Measurements from ENCODE around the gene ZNF791.

The ZNF791 gene

DNA sequence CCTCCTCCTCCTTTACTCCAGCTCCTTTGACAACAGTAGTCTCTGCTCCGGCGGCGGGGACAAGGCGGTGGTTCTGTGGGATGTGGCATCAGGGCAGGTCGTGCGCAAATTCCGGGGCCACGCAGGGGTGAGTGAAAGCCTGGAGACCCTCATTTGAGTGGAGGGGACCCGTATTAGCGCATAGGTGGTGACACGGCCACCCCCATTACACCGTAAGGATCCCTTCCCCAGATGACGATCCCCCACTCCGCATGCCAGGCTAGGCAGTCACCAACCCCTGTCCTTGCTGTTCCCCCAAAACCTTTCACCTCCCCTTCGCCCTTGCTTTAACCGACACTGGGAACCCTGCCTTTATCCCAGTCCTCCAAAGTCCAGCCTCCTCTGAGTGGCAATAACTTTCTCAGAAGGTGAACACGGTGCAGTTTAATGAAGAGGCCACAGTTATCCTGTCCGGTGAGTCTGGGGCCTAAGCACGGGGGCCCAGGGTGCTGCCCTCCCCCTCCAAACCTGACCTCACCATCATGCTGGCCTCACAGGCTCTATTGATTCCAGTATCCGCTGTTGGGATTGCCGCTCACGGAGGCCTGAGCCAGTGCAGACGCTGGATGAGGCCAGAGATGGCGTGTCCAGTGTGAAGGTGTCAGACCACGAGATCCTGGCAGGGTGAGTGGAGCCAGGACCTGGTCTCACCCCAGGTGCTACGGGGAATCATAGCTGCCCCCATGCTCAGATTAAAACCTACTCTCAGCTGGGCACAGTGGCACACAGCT, 59.6 kb downstream of the ZNF791 start:
- TF ChIP-seq YY1 (IDR thresholded peaks at IDR 0.05; ENCODE audit: low read depth) (no peak), CREB1 (IDR thresholded peaks at IDR 0.05; ENCODE audit: low read depth) (no peak)

DNA sequence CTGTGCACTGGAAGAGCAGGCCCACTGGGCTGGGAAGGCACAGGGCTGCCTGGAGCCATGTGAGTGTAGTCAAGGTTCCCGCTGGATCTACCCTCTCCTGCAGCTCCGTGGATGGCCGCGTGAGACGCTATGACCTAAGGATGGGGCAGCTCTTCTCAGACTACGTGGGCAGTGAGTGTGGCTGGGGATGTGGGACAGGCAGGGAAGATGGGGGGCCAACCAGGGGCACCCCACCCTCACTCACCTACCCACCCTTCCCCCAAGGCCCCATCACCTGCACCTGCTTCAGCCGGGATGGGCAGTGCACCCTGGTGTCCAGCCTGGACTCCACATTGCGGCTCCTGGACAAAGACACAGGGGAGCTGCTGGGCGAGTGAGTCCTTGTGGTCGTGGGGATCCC, 62.0 kb downstream of the ZNF791 start:
- TF ChIP-seq CREB1 (IDR thresholded peaks at IDR 0.05; ENCODE audit: low read depth) (no peak), YY1 (IDR thresholded peaks at IDR 0.05; ENCODE audit: low read depth) (no peak), NFIC (IDR thresholded peaks at IDR 0.05) (no peak), ZBTB7A (IDR thresholded peaks at IDR 0.05; ENCODE audit: low read depth) (no peak), TAF1 (IDR thresholded peaks at IDR 0.05; ENCODE audit: low read depth) (no peak), CEBPB (IDR thresholded peaks at IDR 0.05) (no peak), EGR1 (IDR thresholded peaks at IDR 0.05) (no peak), TCF12 (IDR thresholded peaks at IDR 0.05; ENCODE audit: low read depth) (no peak), FOXM1 (IDR thresholded peaks at IDR 0.05; ENCODE audit: borderline replicate concordance, low read depth) (no peak), EP300 (IDR thresholded peaks at IDR 0.05; ENCODE audit: borderline replicate concordance) (no peak)
- TF ChIP-seq, protein P1, sequence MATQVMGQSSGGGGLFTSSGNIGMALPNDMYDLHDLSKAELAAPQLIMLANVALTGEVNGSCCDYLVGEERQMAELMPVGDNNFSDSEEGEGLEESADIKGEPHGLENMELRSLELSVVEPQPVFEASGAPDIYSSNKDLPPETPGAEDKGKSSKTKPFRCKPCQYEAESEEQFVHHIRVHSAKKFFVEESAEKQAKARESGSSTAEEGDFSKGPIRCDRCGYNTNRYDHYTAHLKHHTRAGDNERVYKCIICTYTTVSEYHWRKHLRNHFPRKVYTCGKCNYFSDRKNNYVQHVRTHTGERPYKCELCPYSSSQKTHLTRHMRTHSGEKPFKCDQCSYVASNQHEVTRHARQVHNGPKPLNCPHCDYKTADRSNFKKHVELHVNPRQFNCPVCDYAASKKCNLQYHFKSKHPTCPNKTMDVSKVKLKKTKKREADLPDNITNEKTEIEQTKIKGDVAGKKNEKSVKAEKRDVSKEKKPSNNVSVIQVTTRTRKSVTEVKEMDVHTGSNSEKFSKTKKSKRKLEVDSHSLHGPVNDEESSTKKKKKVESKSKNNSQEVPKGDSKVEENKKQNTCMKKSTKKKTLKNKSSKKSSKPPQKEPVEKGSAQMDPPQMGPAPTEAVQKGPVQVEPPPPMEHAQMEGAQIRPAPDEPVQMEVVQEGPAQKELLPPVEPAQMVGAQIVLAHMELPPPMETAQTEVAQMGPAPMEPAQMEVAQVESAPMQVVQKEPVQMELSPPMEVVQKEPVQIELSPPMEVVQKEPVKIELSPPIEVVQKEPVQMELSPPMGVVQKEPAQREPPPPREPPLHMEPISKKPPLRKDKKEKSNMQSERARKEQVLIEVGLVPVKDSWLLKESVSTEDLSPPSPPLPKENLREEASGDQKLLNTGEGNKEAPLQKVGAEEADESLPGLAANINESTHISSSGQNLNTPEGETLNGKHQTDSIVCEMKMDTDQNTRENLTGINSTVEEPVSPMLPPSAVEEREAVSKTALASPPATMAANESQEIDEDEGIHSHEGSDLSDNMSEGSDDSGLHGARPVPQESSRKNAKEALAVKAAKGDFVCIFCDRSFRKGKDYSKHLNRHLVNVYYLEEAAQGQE (IDR thresholded peaks at IDR 0.05; ENCODE audit: low read depth): no peak
- TF ChIP-seq, protein P2, sequence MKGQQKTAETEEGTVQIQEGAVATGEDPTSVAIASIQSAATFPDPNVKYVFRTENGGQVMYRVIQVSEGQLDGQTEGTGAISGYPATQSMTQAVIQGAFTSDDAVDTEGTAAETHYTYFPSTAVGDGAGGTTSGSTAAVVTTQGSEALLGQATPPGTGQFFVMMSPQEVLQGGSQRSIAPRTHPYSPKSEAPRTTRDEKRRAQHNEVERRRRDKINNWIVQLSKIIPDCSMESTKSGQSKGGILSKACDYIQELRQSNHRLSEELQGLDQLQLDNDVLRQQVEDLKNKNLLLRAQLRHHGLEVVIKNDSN (IDR thresholded peaks at IDR 0.05): no peak
- TF ChIP-seq, protein P3, sequence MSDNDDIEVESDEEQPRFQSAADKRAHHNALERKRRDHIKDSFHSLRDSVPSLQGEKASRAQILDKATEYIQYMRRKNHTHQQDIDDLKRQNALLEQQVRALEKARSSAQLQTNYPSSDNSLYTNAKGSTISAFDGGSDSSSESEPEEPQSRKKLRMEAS (IDR thresholded peaks at IDR 0.05): no peak

DNA sequence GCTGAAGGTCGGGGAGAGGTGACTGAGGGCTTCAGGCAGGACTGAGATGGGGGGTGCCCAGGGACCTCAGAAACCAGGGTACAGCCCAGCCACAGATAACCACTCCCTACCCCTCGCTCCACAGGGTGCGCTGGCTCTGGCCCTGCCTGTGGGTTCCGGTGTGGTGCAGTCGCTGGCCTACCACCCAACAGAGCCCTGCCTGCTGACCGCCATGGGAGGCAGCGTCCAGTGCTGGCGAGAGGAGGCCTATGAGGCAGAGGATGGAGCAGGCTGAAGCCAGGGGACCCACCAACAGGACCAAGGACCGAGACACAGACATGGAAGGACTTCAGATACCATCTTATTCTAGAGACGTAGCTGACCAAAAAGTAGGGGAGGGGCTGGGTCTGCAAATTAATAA, 64.7 kb downstream of the ZNF791 start:
- TF ChIP-seq TAF1 (IDR thresholded peaks at IDR 0.05; ENCODE audit: low read depth): no peak
- TF ChIP-seq, protein P1 (IDR thresholded peaks at IDR 0.05; ENCODE audit: low read depth): no peak
- no peak for TF ChIP-seq TEAD4 (IDR thresholded peaks at IDR 0.05)
- no peak for TF ChIP-seq EGR1 (IDR thresholded peaks at IDR 0.05)
- no peak for TF ChIP-seq ZBTB7A (IDR thresholded peaks at IDR 0.05; ENCODE audit: low read depth)
- no peak for TF ChIP-seq CREB1 (IDR thresholded peaks at IDR 0.05; ENCODE audit: low read depth)
- TF ChIP-seq, protein P2 (IDR thresholded peaks at IDR 0.05): no peak

DNA sequence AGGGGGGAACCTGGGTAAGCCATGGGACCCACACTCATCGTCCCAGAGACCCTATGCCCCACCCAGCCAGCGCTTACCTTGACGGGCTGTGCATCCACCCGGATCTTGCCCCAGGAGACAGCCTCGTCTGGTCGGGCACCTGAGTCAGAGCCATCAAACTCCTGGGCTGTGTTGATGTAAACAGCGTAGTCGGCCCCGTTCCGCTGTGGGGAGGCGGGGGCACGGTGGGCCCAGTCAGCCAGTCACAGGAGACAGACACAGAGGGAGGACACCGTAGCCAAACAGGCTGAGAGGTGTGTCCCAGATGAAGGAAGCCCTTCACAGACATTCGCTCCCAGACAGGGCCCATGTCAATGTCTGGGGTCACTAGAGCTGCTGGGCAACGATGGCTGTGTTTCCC, 65.2 kb downstream of the ZNF791 start:
- TF ChIP-seq EP300 (IDR thresholded peaks at IDR 0.05; ENCODE audit: borderline replicate concordance) (no peak), ZBTB7A (IDR thresholded peaks at IDR 0.05; ENCODE audit: low read depth) (no peak), TEAD4 (IDR thresholded peaks at IDR 0.05) (no peak), TCF12 (IDR thresholded peaks at IDR 0.05; ENCODE audit: low read depth) (no peak), EGR1 (IDR thresholded peaks at IDR 0.05) (no peak), CEBPB (IDR thresholded peaks at IDR 0.05) (no peak), RAD21 (IDR thresholded peaks at IDR 0.05; ENCODE audit: low read depth) (no peak), FOXM1 (IDR thresholded peaks at IDR 0.05; ENCODE audit: borderline replicate concordance, low read depth) (no peak)
- TF ChIP-seq, protein P2 (IDR thresholded peaks at IDR 0.05): no peak
- TF ChIP-seq, protein P1 (IDR thresholded peaks at IDR 0.05; ENCODE audit: low read depth): no peak
